Fibroblast of skin of scalp (primary cell): ENCODE data around the gene YTHDF1.
"Not testable (repeated sequence)": the region's sequence is repeated elsewhere in the genome, so short reads cannot be mapped to it uniquely, and the experiment has no call there.

Experiments used
- DNase-seq: peaks from one replicate; pipeline ENCODE4 v3.0.0-alpha.2; 2013

Gene YTHDF1

DNA sequence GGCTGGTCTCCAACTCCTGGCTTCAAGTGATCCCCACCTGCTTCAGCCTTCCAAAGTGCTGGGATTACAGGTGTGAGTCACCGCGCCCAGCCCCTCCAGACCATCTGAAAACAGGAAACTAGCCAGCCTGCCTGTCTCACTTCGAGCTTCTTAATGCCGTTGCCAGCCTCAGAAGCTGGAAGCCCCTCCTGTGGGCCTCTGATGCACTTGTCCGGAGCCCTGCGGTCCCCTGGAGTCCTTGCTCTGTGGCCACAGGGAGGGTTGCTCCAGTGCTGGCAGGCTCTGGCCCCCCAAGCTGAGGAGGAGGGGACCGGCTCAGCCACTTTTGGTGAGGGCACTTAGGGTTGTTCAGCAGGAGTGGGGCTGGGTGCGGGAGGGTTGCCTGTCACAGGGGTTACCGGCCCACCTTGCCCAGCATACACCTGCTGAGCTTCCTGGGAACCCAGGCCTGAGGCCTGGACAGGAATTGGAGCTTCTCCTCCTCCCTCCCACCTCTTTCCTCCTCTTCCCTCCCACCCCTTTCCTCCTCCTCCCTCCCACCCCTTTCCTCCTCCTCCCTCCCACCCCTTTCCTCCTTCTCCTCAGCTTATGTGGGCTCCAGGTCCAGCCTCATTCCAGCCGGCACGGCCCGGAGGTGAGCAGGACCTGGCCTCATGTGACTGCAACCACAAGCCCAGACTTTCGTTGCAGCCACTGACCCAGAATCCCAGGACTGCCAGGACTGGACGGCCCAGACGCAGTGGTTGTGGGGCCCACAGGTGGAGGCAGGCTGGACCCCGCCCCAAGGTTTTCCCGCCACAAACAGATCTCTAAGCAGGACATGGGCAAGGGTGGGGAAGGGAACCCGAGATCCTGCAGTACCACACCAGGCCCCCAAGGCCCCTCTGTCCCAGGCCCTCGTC lies 10.4 kb upstream of the YTHDF1 start:
- DNase-seq, result no peak

DNA sequence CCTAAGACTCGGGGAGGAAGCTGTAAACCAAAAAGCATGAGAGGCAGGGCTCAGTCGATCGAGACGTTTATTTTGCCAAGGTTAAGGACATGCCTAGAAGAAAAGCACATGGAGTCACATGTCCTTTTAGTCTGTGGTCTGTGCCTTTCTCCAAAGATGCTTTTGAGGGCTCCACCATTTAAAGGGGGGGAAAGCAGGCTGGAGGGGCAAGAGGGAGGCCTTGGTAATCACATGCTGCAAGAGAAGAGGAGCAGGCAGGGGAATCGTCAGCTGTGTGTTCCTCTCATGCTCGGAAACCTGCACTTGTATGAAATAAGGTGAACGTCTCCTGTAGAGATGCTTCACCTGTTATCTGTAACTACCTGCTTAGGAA lies 9.1 kb upstream of the YTHDF1 start:
- DNase-seq, result no peak

DNA sequence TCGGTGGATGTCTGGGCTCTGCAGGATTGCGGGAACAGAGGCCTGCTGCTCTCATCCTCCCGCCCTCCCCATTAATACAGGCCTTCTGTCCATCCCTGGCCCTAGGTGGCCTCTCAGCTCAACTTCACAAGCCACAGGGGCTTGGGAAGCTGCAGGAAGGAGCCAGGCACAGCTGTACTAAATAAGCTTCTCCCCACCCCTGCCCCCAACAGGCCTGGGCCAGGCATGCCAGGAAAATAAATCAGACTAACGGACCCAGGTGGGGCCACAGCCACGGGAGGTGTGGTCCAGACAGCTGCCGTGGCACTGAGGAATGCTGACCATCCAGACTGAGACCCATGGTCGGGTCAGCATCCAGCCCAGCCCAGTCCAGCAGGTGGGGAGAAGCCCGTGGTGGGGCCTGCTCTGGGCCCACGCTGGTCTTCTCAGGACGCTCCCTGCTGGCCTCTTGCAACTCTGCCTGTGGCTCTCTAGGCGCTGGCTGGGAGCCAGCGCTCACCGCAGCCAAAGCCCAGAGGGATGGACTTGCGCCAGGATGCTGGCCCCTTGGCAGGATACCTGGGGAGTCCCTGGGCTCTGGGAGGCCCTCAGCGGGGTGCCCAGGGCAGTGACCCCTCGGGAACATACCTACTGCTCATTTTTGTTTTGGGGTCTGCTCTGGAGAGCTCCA lies 8.6 kb upstream of the YTHDF1 start:
- DNase-seq, result peak; percentile 56

- no peak for DNase-seq
Measured at GRCh38 chr20:63223826-63224207, 7.9 kb upstream of the YTHDF1 start.

GRCh38 chr20:63223121-63223825 lies 7.3 kb upstream of the YTHDF1 start:
- peak; percentile 38 for DNase-seq

DNA sequence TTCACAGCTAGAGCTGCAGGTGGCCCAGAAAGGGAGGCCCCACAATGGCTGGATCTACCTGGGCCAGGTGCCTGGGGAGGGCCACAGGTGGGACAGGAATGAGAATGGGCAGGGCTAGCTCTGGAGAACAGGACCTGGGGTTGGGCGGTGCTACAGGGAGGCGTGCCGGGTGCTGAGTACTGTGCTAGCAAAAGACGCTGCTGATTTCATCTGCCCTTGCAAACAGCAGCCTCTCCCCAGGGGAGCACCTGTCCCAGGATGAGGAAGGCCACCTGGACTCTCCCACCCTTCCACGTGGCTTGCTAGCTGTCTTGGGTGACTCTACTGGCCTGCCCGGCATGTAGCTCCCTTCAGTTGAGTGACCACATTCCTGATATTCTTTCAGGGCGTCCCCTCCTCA lies 6.6 kb upstream of the YTHDF1 start:
- DNase-seq, result no peak

DNA sequence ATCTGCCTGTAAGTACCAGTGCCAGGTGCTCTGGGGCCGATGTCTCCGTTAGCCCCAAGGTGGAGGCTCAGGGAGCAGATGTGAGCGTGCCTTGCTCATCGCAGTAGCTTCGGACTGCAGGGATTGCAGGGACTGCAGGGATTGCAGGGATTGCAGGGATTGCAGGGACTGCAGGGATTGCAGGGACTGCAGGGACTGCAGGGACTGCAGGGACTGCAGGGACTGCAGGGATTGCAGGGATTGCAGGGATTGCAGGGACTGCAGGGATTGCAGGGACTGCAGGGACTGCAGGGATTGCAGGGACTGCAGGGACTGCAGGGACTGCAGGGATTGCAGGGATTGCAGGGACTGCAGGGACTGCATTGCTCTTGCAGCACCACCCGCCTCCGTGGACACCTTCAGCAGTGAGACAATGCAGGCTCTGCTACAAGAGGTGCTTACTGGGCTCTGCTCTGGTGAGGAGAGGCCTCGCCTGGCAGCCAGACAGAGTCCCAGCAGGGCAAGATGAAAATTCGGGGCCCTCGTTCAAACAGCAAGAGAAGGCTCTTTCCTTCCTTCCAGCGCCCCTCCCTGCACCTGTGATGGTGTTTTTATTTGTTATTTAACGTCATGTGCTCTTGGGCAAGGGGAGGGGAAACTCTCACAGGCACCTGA lies 5.6 kb upstream of the YTHDF1 start:
- DNase-seq, result not testable (repeated sequence)

GRCh38 chr20:63220696-63221399 lies 4.9 kb upstream of the YTHDF1 start:
- no peak for DNase-seq

GRCh38 chr20:63219866-63220521 lies 4.1 kb upstream of the YTHDF1 start:
- no peak for DNase-seq

GRCh38 chr20:63219447-63219821 lies 3.5 kb upstream of the YTHDF1 start:
- DNase-seq, result no peak

GRCh38 chr20:63218701-63219446 lies 2.9 kb upstream of the YTHDF1 start:
- DNase-seq, result no peak

- no peak for DNase-seq
Measured at GRCh38 chr20:63217706-63218105, 1.8 kb upstream of the YTHDF1 start.

GRCh38 chr20:63216849-63217471 lies 1.0 kb upstream of the YTHDF1 start:
- DNase-seq, result no peak

DNA sequence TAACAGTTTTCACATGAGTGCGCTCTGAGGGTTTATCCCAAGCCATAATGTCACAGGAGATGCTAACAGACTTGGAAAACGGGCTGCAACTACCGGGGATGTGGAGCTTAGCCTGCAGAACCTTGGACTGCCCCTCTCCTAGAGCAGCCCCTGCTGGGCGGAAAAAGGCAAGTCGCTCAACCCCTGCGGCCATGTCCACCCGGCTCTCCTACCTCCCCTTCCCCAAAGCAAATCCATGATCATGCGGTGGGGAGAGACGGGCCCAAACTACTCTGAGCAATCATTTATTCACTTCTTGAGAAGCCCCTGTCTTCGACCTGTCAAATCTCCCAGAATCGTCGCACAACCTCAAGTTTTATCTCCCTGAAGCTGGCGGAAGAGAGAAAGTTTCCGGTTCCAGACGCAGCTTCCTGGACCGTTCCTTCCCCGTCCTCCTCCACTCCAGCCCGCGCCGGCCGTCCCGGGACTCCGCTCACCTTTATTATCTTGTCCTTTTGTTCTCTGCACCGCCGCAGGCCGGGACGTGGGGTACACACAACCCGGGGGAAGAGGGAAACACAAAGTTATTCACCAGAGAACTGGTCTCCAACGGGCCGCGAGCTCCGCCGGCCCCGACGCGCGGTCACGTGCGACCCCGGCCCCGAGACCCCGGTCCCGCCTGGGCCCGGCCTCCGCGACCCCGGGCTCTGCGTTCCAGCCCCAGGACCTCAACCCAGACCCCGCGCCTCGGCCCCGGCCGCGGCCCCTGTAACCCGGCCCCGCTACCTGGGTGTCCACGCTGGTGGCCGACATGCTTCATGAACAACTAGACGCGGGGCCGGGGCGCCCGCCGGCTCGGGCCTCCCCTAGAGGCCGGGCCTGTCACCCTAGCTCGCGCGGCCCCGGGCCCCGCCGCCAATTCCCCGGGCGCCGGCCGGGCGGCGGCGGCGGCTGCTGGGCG lies 560 bp downstream of the YTHDF1 start:
- DNase-seq, result peak; percentile 44

GRCh38 chr20:63214514-63214913 lies 1.4 kb downstream of the YTHDF1 start:
- DNase-seq, result no peak

DNA sequence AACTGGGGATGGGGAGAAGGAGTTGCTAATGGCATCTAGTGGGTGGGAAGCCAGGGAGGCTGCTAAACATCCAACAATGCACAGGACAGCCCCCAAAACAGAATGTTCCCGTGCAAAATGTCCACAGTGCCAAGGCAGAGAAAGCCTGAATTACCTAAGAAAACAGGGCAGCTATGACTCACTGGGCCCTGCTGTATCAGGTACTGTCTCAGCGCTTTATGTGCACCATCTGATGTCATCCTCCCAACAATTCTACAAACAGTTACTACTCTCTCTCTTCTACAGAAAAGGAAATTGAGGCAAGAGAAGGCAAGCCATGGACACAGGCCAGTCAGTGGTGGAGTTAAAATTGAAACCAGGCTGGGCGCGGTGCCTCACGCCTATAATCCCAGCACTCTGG lies 3.1 kb downstream of the YTHDF1 start:
- no peak for DNase-seq

DNA sequence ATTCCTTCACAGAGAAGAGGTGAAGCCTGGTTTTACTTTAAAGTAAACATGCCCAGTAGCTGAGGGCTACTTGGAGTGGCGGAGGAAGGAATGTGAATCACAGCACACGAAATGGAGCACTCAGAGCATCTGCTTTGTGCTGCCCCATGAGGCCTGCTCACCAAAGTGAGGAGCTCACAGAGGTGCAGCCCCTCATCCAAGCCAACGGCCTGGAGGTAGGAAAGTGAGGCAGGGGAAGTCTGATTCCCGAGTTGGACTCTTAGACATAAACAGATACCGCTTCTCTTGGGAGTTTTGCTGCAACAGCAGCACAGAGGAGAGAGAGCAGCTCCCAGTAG lies 3.6 kb downstream of the YTHDF1 start:
- no peak for DNase-seq

- DNase-seq, result no peak
Measured at GRCh38 chr20:63210011-63210605, 5.8 kb downstream of the YTHDF1 start.

DNA sequence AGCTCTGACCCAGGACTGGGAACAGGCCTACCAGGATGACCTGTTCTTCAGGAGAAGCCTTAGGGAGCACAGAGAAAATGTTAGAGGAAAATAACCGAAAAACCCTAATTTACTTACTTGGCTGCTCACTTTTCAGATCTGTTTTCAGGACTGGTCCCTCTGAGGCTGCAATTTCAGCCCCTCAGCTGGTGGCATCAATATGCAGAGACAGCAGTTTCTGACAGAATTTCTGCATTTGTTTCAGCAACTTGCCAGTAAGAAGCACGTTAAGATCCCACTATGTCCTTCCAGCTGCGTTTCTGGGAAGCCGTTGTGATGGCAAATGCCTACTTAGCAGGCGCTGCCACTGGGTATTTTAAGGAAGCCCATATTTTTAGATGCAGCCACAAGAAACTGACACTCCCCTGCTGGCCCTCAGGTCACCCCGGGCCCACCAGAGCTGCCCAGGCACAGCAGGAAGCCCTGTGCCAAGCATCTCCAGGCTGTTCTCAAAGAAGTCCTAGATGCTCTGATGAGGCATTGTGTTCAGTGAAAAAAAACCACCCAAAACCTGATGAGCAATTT lies 7.5 kb downstream of the YTHDF1 start:
- no peak for DNase-seq
